Mesenchymal stem cell (in vitro differentiated cells and primary cell): ENCODE measurements around the gene POLR1F. TPM values are rescaled to one million over a fixed set of nuclear protein-coding genes. Genes with fewer than 3 reads are reported as not detected.

ENCODE experiments used
- small RNA-seq: library from polyadenylated mRNA; stranded (forward); fragments of <200 nt; extraction: miRNeasy Mini kit (QIAGEN cat#:217004); gene quantifications from one replicate; pipeline ENCODE3, GENCODE V24; 2013; ENCODE audit warnings: low read depth

The POLR1F gene

Small RNA genes within 50 kb of the gene (small RNA-seq; reads per million reads assigned to genes)
- not detected for gene MIR3146
